Pancreas (tissue), 10 donors: ENCODE measurements around the gene ABCG4. TPM values are rescaled to one million over a fixed set of nuclear protein-coding genes. Genes with fewer than 3 reads are reported as not detected.
"Not testable (repeated sequence)": the region's sequence is repeated elsewhere in the genome, so short reads cannot be mapped to it uniquely, and the experiment has no call there.

Source experiments
- ATAC-seq, 4 donors: fragments of 200-7000 bp; cut with Tn5 transposase; one replicate each; pipeline versions ENCODE4 v1.8.0 to v1.9.1; 2020; ENCODE audit warnings: mild to moderate bottlenecking in 4 of 4, moderate library complexity in 4 of 4
- DNase-seq, 6 donors: peaks; one replicate each; pipeline ENCODE4 v3.0.0-alpha.2; 2020
- FAIRE-seq: peaks from 2 replicates; lab custom pipeline; 2012; peaks lifted over from hg19 to GRCh38; lab: Jason Lieb, UNC
- H3K27ac ChIP-seq, 4 donors: fragments of 200-600 bp; sonication (generic); 1 replicate in 3 of 4; 2 replicates in 1 of 4; pipeline versions ENCODE4 v1.5.0 to v1.8.0; 2020
- H3K27me3 ChIP-seq, 4 donors: fragments of 200-600 bp; one replicate each; pipeline ENCODE4 v1.8.0; 2021
- H3K36me3 ChIP-seq, 3 donors: fragments of 200-600 bp; sonication (generic) in 1 of 3; one replicate each; pipeline versions ENCODE4 v1.5.0 to v1.8.0; 2020 to 2021
- H3K4me1 ChIP-seq, 3 donors: fragments of 200-600 bp; one replicate each; pipeline ENCODE4 v1.8.0; 2021
- H3K4me3 ChIP-seq, 4 donors: fragments of 200-600 bp; sonication (generic) in 2 of 4; one replicate each; pipeline versions ENCODE4 v1.5.0 to v1.8.0; 2020 to 2021
- H3K9me3 ChIP-seq, 4 donors: fragments of 200-600 bp; one replicate each; pipeline ENCODE4 v1.8.0; 2021
- CTCF ChIP-seq, 4 donors: fragments of 200-600 bp; sonication (generic) in 3 of 4; IDR thresholded peaks; one replicate each; pipeline versions ENCODE4 v1.5.0 to v1.8.0; 2021; ENCODE audit warnings: antibody characterized with exemption in 4 of 4
- WGBS, 2 donors: extraction: QIAGEN DNeasy Blood & Tissue Kit; methylation state at CpG; one replicate each; pipeline ENCODE4 v1.1.7; 2013; 5-methylcytosine and 5-hydroxymethylcytosine counted together
- intact Hi-C, 3 donors: fragments of 100-400 bp; cut with DNase I; formaldehyde crosslinking; loops; one replicate each; pipeline versions ENCODE4 v1.11.1 to v1.14.2; 2022
- polyA plus RNA-seq, 2 donors: library from polyadenylated mRNA; stranded (reverse); fragments of 200-250 nt; gene quantifications; one replicate each; pipeline ENCODE4 v1.2.3, GENCODE V29; 2013
- total RNA-seq, 6 donors: library from RNA; stranded (reverse); fragmentation: NEBNext Ultra II Directional in 4 of 6; extraction: Animal tissue kit (Norgen Biotek cat#: 25700) in 4 of 6; gene quantifications; one replicate each; pipeline versions ENCODE4 v1.2.1 to v1.2.4, GENCODE V29; 2021 to 2023
- donor health status: healthy with polysubstance abuse.
- donor health status: DM: no; HTN: no; CAD: no; lungs with moderate emphysema.
- donor health status: DM: no; HTN: no; CAD: no.
- donor health status: control.
- donor health status: control.
- donor health status: Bipolar disorder and iron deficiency.
- donor health status: DM: yes; HTN: yes; CAD: no.
- donor health status: DM: no; HTN: no; CAD: no.
- donor health status: DM: no; HTN: no; CAD: no.
- donor health status: DM: yes; HTN: yes; CAD: no.

The ABCG4 gene
- total and polyA plus RNA-seq, 8 donors: 0.11 to 0.21 TPM; not detected in 6

- TF ChIP-seq CTCF (IDR thresholded peaks at IDR 0.05): no peak
- H3K4me3 ChIP-seq: peak within 1 kb of the TSS; percentile 67 to 86 (median 78)
- peaks cover 0 to 12% (median 0%) of the 10 kb centered on the region in 3 donors for H3K36me3 ChIP-seq
- WGBS, 2 donors: 0% methylated on average over 32 of the region's 32 CpGs
- peak within 1 kb of the TSS; percentile 79 to 96 (median 87) for H3K27ac ChIP-seq
- ATAC-seq (peak; percentile 91 to 95 (median 92)), FAIRE-seq (peak; percentile 13), DNase-seq (peak; percentile 85 to 94 (median 91))
- peaks cover 6 to 26% (median 18%) of the 10 kb centered on the region in 3 donors for H3K4me1 ChIP-seq
- no peaks in the 10 kb centered on the region for H3K9me3 ChIP-seq
- no peaks in the 10 kb centered on the region for H3K27me3 ChIP-seq
- intact Hi-C loops: no loop called here
These were observed 47.0 kb upstream of the ABCG4 start, which contains the start of gene DPAGT1 for GRCh38 chr11:119101759-119102423. Gene DPAGT1 (minus strand): TSS chr11:119101853. CDS start chr11:119101655, 198 bp downstream.

DNA sequence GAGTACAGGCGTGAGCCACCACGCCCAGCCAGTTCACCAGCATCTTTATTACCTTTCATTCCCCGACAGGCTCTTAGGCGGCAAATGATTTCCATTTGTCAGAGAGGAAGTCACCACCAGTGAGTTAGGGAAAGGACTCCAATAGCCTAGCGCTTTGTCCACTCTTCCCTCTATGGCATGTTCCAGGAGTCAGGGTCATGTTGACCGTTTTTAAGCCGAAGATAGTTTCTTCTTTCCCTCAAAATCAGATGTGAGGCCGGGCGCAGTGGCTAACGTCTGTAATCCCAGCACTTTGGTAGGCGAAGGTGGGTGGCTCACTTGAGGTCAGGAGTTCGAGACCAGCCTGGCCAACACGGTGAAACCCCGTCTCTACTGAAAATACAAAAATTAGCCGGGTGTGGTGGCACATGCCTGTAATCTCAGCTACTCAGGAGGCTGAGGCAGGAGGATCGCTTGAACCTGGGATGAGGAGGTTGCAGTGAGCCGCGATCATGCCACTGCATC lies 45.6 kb upstream of the ABCG4 start:
- Histone ChIP-seq H3K4me1 (peaks cover 6 to 26% (median 18%) of the 10 kb centered on the region in 3 donors), H3K4me3 (peak overlapping the region in 3 of 4 donors; percentile 67 to 84 (median 71)), H3K27ac (peak overlapping the region; percentile 79 to 96 (median 87))
- 81 to 86% methylated on average over 18 of the region's 18 CpGs for WGBS, 2 donors
- FAIRE-seq, H3K36me3 ChIP-seq, intact Hi-C loops, H3K27me3 ChIP-seq, ATAC-seq, H3K9me3 ChIP-seq: not testable (repeated sequence)
- peak in 1 of 6 donors; percentile 13 for DNase-seq

GRCh38 chr11:119103793-119104192 lies 45.1 kb upstream of the ABCG4 start:
- Histone ChIP-seq H3K4me1 (peaks cover 6 to 32% (median 18%) of the 10 kb centered on the region in 3 donors), H3K36me3 (no peaks in the 10 kb centered on the region), H3K9me3 (no peaks in the 10 kb centered on the region), H3K27me3 (no peaks in the 10 kb centered on the region), H3K4me3 (no peak overlapping the region), H3K27ac (peak overlapping the region in 1 of 4 donors; percentile 96)
- DNase-seq: no peak
- TF ChIP-seq CTCF (IDR thresholded peaks at IDR 0.05): no peak
- intact Hi-C loops: no loop called here
- no peak for ATAC-seq
- WGBS, 2 donors: 57 to 61% methylated on average over 4 of the region's 4 CpGs
- FAIRE-seq: no peak

GRCh38 chr11:119106564-119107537 lies 42.0 kb upstream of the ABCG4 start, which contains the start of gene C2CD2L:
Gene C2CD2L (plus strand): TSS chr11:119107344. CDS start chr11:119107742, 398 bp downstream.
- intact Hi-C loops: no loop called here
- Histone ChIP-seq H3K27me3 (no peaks in the 10 kb centered on the region), H3K4me1 (peaks cover 3 to 28% (median 7%) of the 10 kb centered on the region in 3 donors), H3K36me3 (peaks cover 0 to 9% (median 0%) of the 10 kb centered on the region in 3 donors), H3K9me3 (no peaks in the 10 kb centered on the region), H3K4me3 (peak within 1 kb of the TSS; percentile 69 to 99 (median 88)), H3K27ac (peak within 1 kb of the TSS; percentile 4 to 69 (median 56))
- WGBS, 2 donors: 1 to 3% methylated on average over 24 to 49 of the region's 49 CpGs
- FAIRE-seq (no peak), DNase-seq (peak; percentile 84 to 94 (median 90)), ATAC-seq (peak; percentile 87 to 91 (median 89))
- TF ChIP-seq CTCF (IDR thresholded peaks at IDR 0.05): no peak
